Measurements from ENCODE around the gene CARHSP1. TPM values are rescaled to one million over a fixed set of nuclear protein-coding genes. Genes with fewer than 3 reads are reported as not detected.

The CARHSP1 gene
- total RNA-seq, 1 donor from 2014 or later = 237 TPM

- DNase-seq (ENCODE audit: low read depth) = no peak
- TF ChIP-seq, protein P1, sequence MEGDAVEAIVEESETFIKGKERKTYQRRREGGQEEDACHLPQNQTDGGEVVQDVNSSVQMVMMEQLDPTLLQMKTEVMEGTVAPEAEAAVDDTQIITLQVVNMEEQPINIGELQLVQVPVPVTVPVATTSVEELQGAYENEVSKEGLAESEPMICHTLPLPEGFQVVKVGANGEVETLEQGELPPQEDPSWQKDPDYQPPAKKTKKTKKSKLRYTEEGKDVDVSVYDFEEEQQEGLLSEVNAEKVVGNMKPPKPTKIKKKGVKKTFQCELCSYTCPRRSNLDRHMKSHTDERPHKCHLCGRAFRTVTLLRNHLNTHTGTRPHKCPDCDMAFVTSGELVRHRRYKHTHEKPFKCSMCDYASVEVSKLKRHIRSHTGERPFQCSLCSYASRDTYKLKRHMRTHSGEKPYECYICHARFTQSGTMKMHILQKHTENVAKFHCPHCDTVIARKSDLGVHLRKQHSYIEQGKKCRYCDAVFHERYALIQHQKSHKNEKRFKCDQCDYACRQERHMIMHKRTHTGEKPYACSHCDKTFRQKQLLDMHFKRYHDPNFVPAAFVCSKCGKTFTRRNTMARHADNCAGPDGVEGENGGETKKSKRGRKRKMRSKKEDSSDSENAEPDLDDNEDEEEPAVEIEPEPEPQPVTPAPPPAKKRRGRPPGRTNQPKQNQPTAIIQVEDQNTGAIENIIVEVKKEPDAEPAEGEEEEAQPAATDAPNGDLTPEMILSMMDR (conservative IDR thresholded peaks at IDR 0.05; ENCODE audit: low read depth, low read length) = no peak
- H3K4me3 ChIP-seq (ENCODE audit: low read depth, low read length) = no peak overlapping the region
Measured at GRCh38 chr16:8887431-8887765, 18.6 kb upstream of the CARHSP1 start.

DNA sequence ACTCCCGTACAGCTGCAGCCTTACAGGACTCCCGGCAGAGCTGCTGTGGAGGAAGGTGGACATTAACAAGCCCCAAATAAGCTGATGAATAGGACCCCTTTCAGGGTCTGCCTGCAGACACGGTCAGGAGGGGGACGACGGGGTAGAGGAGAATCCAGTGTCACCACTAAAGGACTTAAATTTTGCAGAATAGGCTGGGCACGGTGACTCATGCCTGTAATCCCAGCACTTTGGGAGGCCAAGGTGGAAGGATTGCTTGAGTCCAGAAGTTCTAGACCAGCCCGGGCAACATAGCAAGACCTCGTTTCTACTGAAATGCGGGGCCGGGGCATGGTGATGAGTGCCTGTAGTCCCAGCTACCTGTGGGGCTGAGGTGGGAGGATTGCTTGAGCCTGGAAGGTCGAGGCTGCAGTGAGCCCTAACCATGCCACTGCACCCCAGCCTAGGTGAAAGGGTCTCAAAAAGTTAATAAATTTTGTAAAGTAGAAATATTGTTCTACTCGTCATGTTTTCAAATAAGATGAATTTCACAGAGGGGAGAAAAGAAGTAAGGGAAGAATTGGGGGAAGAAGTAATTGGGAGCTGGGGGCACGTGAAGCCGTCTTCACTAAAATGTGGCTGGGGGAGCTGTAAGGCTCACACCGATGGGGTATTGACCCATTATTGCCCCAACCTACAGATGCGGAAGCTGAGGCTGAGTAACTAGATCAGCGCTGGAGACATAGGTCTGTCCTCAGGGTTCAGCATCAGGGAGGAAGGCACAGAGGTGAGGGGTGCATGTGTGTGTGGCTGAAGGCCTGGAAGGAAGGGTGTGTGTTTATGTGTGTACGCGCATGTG is 18.0 kb upstream of the CARHSP1 start:
- DNase-seq (ENCODE audit: low read depth) = no peak
- TF ChIP-seq, protein P1 (conservative IDR thresholded peaks at IDR 0.05; ENCODE audit: low read depth, low read length) = no peak
- no peak overlapping the region for H3K4me3 ChIP-seq (ENCODE audit: low read depth, low read length)

- TF ChIP-seq, protein P1 (conservative IDR thresholded peaks at IDR 0.05; ENCODE audit: low read depth, low read length) = peak; percentile 26
- no peak for DNase-seq (ENCODE audit: low read depth)
Measured at GRCh38 chr16:8885674-8886592, 17.1 kb upstream of the CARHSP1 start.

DNA sequence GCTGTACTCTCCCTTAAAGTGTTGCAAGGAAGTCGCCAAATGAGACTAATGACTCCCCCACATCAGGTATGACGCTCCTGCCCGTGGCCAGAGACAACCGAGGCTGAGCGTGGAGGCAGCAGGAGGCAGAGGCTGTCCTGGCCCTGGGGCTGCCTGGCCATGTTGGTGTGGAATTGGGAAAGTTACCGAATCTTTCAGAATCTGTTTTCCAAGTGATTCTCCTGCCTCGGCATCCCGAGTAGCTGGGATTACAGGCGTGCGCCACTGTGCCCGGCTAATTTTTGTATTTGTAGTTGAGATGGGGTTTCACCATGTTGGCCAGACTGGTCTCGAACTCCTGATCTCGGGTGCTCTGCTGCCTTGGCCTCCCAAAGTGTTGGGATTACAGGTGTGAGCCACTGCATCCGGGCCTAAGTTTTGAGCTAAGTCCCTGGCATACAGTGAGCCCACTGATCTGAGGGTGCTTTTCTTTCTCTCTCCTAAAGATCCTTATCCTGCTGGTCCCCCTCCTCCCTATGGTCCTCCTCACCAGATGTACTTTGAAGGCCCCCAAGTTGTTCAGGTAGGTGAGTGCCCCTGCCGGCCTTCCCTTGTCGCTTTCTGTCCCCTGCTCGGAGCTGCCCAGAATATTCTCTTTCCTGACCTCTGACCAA is 14.0 kb upstream of the CARHSP1 start:
- H3K4me3 ChIP-seq (ENCODE audit: low read depth, low read length) = no peak overlapping the region
- no peak for DNase-seq (ENCODE audit: low read depth)
- TF ChIP-seq, protein P1 (conservative IDR thresholded peaks at IDR 0.05; ENCODE audit: low read depth, low read length) = no peak

More at GRCh38 chr16:8885674-8886592, 17.1 kb upstream of the CARHSP1 start:
- peak overlapping the region; percentile 16 for H3K4me3 ChIP-seq (ENCODE audit: low read depth, low read length)

DNA sequence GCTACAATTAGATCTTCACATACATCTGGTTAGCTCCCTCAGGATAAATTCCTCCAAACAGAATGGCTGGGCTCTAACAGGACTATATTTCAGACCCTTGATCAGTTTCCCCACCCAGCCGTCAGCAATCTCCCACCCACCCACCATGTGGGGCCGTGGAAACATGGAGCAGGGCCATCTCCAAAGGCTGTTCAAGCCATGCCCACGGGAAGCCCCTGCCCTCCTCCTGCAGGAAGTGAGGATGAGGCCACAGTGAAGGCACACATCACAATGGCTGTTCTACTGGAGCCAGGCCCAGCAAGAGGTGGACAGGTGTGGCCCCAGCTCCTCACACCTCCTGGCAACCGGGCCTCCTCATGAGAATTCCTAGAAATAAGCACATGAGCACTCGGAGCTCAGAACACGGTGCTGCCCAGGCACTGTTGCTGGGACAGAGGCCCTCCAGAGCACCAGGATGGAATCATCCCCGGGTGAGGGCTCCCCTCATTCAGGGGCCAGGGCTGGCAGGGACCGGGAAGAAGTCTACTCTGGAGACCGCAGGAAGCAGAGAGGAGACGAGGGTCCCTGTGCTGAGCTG is 13.3 kb upstream of the CARHSP1 start, which contains the start of gene LITAFD:
TSS of gene LITAFD (plus strand) at position 311 of the 577 bp plus-strand sequence. CDS start 2,005 bp downstream, outside the sequence.
- H3K4me3 ChIP-seq (ENCODE audit: low read depth, low read length) = no peak within 1 kb of the TSS
- no peak for DNase-seq (ENCODE audit: low read depth)
- TF ChIP-seq, protein P1 (conservative IDR thresholded peaks at IDR 0.05; ENCODE audit: low read depth, low read length) = no peak

- DNase-seq (ENCODE audit: low read depth) = no peak
- TF ChIP-seq, protein P1 (conservative IDR thresholded peaks at IDR 0.05; ENCODE audit: low read depth, low read length) = no peak
- H3K4me3 ChIP-seq (ENCODE audit: low read depth, low read length) = no peak overlapping the region
Measured at GRCh38 chr16:8880839-8881510, 12.2 kb upstream of the CARHSP1 start.
